Forelimb muscle (tissue), 1 donor: Measurements from ENCODE around the gene CAMK2D. TPM values are rescaled to one million over a fixed set of nuclear protein-coding genes. Genes with fewer than 3 reads are reported as not detected.

ENCODE experiments used
- polyA plus RNA-seq: library from polyadenylated mRNA; unstranded; fragments of 120-200 nt; gene quantifications from one replicate; pipeline ENCODE4 v1.2.1, GENCODE V29; 2013; ENCODE audit not compliant: insufficient read length

CAMK2D gene
- polyA plus RNA-seq, 1 donor = 172 TPM

Other genes starting within 250 kb of the CAMK2D start
- gene ARSJ, start 217.9 kb upstream of the CAMK2D start, polyA plus RNA-seq = 3.9 TPM